ENCODE measurements around the gene AKR1C2. TPM values are rescaled to one million over a fixed set of nuclear protein-coding genes. Genes with fewer than 3 reads are reported as not detected.
"Not testable (repeated sequence)": the region's sequence is repeated elsewhere in the genome, so short reads cannot be mapped to it uniquely, and the experiment has no call there.

AKR1C2 gene
- total RNA-seq, 4 donors from 2014 or later, result 281 to 306 (median 295) TPM

- TF ChIP-seq CTCF (IDR thresholded peaks at IDR 0.05; ENCODE audit: low read depth), result no peak
Measured at GRCh38 chr10:4981722-4982471, 21.8 kb downstream of the AKR1C2 start.

GRCh38 chr10:4980793-4981192, 22.9 kb downstream of the AKR1C2 start:
- TF ChIP-seq CTCF (IDR thresholded peaks at IDR 0.05; ENCODE audit: low read depth), result no peak

- no peak for TF ChIP-seq CTCF (IDR thresholded peaks at IDR 0.05; ENCODE audit: low read depth)
Measured at GRCh38 chr10:4978870-4979269, 24.8 kb downstream of the AKR1C2 start.

- no peak for TF ChIP-seq CTCF (IDR thresholded peaks at IDR 0.05; ENCODE audit: low read depth)
Measured at GRCh38 chr10:4977025-4977424, 26.6 kb downstream of the AKR1C2 start.

- TF ChIP-seq CTCF (IDR thresholded peaks at IDR 0.05; ENCODE audit: low read depth), result not testable (repeated sequence)
Measured at GRCh38 chr10:4962876-4963814, 40.5 kb downstream of the AKR1C2 start, which contains the start of gene AKR1C1. AKR1C1 (plus strand) TSS chr10:4963415; CDS start chr10:4963445, 30 bp downstream.

- TF ChIP-seq CTCF (IDR thresholded peaks at IDR 0.05; ENCODE audit: low read depth), result no peak
Measured at GRCh38 chr10:4953405-4953804, 50.3 kb downstream of the AKR1C2 start.
